Caco-2 (cell line): ENCODE data around the gene TENT5A. TPM values are rescaled to one million over a fixed set of nuclear protein-coding genes. Genes with fewer than 3 reads are reported as not detected.

Experiments used
- BruUV-seq: library from RNA; stranded (reverse); fragments of 400-500 nt; replicated peaks from 2 replicates; lab custom pipeline; 2021; lab: Mats Ljungman, UMichigan
- CTCF ChIA-PET: fragments of 300-600 bp; sonication (Branson Sonifier 250); formaldehyde crosslinking; loops from one replicate; lab custom pipeline; 2022; ENCODE audit warnings: antibody characterized with exemption; lab: Charles Lee
- POLR2A ChIA-PET: fragments of 300-600 bp; sonication (Branson Sonifier 250); formaldehyde crosslinking; loops from one replicate; lab custom pipeline; 2022; ENCODE audit warnings: antibody characterized with exemption; lab: Charles Lee
- DNase-seq, 2 experiments: peaks; one replicate each; pipeline versions ENCODE4 v3.0.0 to v3.0.0-alpha.2; 2020 to 2022
- H3K27me3 ChIP-seq: replicated peaks from 2 replicates; pipeline ENCODE4 v1.6.0; 2011; ENCODE audit warnings: low read length; ENCODE audit not compliant: control insufficient read depth, insufficient read depth
- H3K36me3 ChIP-seq: 2 replicates; pipeline ENCODE4 v1.5.1; 2011; ENCODE audit warnings: low read length; ENCODE audit not compliant: control insufficient read depth, insufficient read depth
- H3K4me1 ChIP-seq: fragments of 250-450 bp; sonication (Bioruptor Pico); 2 replicates; pipeline ENCODE4 v1.5.1; 2020; ENCODE audit warnings: mild to moderate bottlenecking
- H3K4me3 ChIP-seq: 2 replicates; pipeline ENCODE4 v1.5.1; 2011; ENCODE audit warnings: low read depth, mild to moderate bottlenecking, control low read depth, low read length
- H3K9me3 ChIP-seq: fragments of 250-450 bp; sonication (Bioruptor Pico); 2 replicates; pipeline ENCODE4 v1.5.1; 2020; ENCODE audit warnings: mild to moderate bottlenecking, moderate library complexity
- H3K27ac Mint-ChIP-seq: one replicate; pipeline ENCODE4 v1.8.0; 2022; ENCODE audit warnings: mixed read lengths; ENCODE audit not compliant: unreplicated experiment
- H3K27me3 Mint-ChIP-seq: one replicate; pipeline ENCODE4 v1.8.0; 2022; ENCODE audit warnings: mixed read lengths; ENCODE audit not compliant: insufficient read depth, unreplicated experiment
- H3K36me3 Mint-ChIP-seq: one replicate; pipeline ENCODE4 v1.8.0; 2022; ENCODE audit warnings: mild to moderate bottlenecking, mixed read lengths; ENCODE audit not compliant: insufficient read depth, unreplicated experiment
- H3K4me1 Mint-ChIP-seq: one replicate; pipeline ENCODE4 v1.8.0; 2022; ENCODE audit warnings: low read depth, mixed read lengths; ENCODE audit not compliant: unreplicated experiment
- H3K4me3 Mint-ChIP-seq: one replicate; pipeline ENCODE4 v1.8.0; 2022; ENCODE audit warnings: mild to moderate bottlenecking, moderate library complexity, mixed read lengths; ENCODE audit not compliant: unreplicated experiment
- H3K9me3 Mint-ChIP-seq: one replicate; pipeline ENCODE4 v1.8.0; 2022; ENCODE audit warnings: mixed read lengths; ENCODE audit not compliant: unreplicated experiment
- intact Hi-C: fragments of 100-400 bp; cut with micrococcal nuclease; formaldehyde crosslinking; loops from one replicate; pipeline ENCODE4 v1.10.0; 2022; ENCODE audit not compliant: unreplicated experiment
- total RNA-seq: library from RNA; stranded (reverse); gene quantifications from 2 replicates; pipeline ENCODE4 v1.2.3, GENCODE V29; 2022
- TF ChIP-seq, protein P1 (sequence below), 2 experiments: fragments of 200-600 bp in 1 of 2; IDR thresholded peaks; 1 replicate in 1 of 2; 2 replicates in 1 of 2; pipeline versions ENCODE4 v1.5.1 to v1.8.0; 2011 to 2022; ENCODE audit warnings: antibody characterized with exemption in 1 of 2, control low read depth in 1 of 2, inconsistent platforms in 1 of 2, low read depth in 1 of 2, low read length in 1 of 2, mild to moderate bottlenecking in 1 of 2, moderate library complexity in 1 of 2; ENCODE audit not compliant: insufficient read depth in 1 of 2, severe bottlenecking in 1 of 2, unreplicated experiment in 1 of 2

TENT5A gene
- total RNA-seq, 1 experiment from 2014 or later, result 45.0 TPM

DNA sequence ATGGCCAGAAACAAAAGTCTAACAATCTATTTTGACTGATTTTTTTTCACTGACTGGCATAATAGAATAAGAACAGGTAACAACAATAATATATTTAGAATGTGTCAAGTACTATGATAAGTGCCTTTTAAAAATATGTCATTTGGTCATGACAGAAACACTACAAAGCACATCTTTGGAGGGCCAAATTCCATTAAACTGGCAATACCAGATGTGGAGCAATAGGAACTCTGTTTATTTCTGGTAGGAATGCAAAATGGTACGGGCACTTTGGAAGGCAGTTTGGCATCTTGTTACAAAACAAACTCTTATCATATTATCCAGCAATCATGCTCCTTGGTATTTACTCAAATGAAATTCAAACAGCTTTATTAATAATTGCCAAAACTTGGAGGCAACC, 39.3 kb downstream of the TENT5A start:
- Mint-ChIP-seq H3K9me3 (no peaks in the 10 kb centered on the region), H3K4me3 (no peak overlapping the region), H3K36me3 (no peaks in the 10 kb centered on the region), H3K27me3 (no peaks in the 10 kb centered on the region), H3K27ac (no peak overlapping the region), H3K4me1 (no peaks in the 10 kb centered on the region)
- no peaks in the 10 kb centered on the region for H3K4me1 ChIP-seq
- H3K27me3 ChIP-seq, result no peaks in the 10 kb centered on the region
- H3K4me3 ChIP-seq, result no peak overlapping the region
- BruUV-seq, result no TSS peak
- CTCF ChIA-PET, result no interaction called here
- DNase-seq, result no peak
- H3K36me3 ChIP-seq, result no peaks in the 10 kb centered on the region
- TF ChIP-seq, protein P1, sequence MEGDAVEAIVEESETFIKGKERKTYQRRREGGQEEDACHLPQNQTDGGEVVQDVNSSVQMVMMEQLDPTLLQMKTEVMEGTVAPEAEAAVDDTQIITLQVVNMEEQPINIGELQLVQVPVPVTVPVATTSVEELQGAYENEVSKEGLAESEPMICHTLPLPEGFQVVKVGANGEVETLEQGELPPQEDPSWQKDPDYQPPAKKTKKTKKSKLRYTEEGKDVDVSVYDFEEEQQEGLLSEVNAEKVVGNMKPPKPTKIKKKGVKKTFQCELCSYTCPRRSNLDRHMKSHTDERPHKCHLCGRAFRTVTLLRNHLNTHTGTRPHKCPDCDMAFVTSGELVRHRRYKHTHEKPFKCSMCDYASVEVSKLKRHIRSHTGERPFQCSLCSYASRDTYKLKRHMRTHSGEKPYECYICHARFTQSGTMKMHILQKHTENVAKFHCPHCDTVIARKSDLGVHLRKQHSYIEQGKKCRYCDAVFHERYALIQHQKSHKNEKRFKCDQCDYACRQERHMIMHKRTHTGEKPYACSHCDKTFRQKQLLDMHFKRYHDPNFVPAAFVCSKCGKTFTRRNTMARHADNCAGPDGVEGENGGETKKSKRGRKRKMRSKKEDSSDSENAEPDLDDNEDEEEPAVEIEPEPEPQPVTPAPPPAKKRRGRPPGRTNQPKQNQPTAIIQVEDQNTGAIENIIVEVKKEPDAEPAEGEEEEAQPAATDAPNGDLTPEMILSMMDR (IDR thresholded peaks at IDR 0.05; ENCODE audit: insufficient read depth in 1 of 2, low read depth in 1 of 2, low read length in 1 of 2, severe bottlenecking in 1 of 2, unreplicated experiment in 1 of 2), result no peak
- intact Hi-C loops, result no loop called here
- POLR2A ChIA-PET, result no interaction called here
- H3K9me3 ChIP-seq, result no peaks in the 10 kb centered on the region

DNA sequence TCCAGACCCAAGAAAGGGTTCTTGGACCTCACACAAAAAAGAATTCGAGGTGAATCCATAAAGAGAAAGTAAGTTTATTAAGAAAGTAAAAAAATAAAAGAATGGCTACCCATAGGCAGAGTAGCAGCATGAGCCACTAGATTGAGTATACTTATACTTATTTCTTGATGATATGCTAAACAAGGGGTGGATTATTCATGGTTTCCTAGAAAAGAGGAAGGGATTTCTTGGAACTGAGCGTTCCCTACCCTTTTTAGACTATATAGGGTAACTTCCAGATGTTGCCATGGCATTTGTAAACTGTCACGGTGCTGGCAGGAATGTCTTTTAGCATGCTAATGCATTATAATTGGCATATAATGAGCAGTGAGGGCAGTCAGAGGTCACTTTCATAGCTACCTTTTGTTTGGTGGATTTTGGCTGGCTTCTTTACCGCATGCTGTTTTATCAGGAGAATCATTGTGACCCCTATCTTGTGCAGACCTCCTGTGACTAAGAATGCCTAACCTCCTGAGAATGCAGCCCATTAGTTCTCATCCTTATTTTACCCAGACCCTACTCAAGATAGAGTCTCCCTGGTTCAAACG, 44.3 kb downstream of the TENT5A start:
- Mint-ChIP-seq H3K9me3 (no peaks in the 10 kb centered on the region), H3K4me3 (no peak overlapping the region), H3K36me3 (no peaks in the 10 kb centered on the region), H3K27me3 (no peaks in the 10 kb centered on the region), H3K4me1 (no peaks in the 10 kb centered on the region), H3K27ac (no peak overlapping the region)
- Histone ChIP-seq H3K27me3 (no peaks in the 10 kb centered on the region), H3K9me3 (no peaks in the 10 kb centered on the region), H3K4me3 (no peak overlapping the region), H3K4me1 (no peaks in the 10 kb centered on the region), H3K36me3 (no peaks in the 10 kb centered on the region)
- intact Hi-C loops, result no loop called here
- CTCF ChIA-PET, result no interaction called here
- DNase-seq, result no peak
- POLR2A ChIA-PET, result no interaction called here
- TF ChIP-seq, protein P1 (IDR thresholded peaks at IDR 0.05; ENCODE audit: insufficient read depth in 1 of 2, low read depth in 1 of 2, low read length in 1 of 2, severe bottlenecking in 1 of 2, unreplicated experiment in 1 of 2), result no peak
- BruUV-seq, result no TSS peak

DNA sequence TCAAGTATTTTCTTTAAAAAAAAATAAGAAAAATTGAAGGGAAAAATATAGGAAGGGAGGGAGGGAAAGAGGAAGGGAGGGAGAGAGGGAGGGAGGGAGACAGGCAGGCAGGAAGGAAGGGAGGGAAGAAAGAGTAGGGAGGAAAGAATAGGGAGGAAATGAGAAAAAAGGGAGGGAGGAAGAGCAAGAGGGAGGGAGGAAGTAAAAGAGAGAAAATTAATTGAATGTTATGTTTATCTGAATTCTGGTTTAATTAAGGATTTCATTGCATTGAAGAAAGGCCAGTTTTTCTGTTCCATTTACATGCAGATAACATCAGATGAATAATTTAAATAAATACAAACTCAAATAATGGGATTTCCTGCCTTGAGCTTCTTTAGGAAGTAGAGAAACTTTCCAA, 47.8 kb downstream of the TENT5A start:
- TF ChIP-seq, protein P1 (IDR thresholded peaks at IDR 0.05; ENCODE audit: insufficient read depth in 1 of 2, low read depth in 1 of 2, low read length in 1 of 2, severe bottlenecking in 1 of 2, unreplicated experiment in 1 of 2), result no peak
- Mint-ChIP-seq H3K36me3 (no peaks in the 10 kb centered on the region), H3K4me3 (no peak overlapping the region), H3K9me3 (no peaks in the 10 kb centered on the region), H3K4me1 (no peaks in the 10 kb centered on the region), H3K27ac (no peak overlapping the region), H3K27me3 (no peaks in the 10 kb centered on the region)
- Histone ChIP-seq H3K9me3 (no peaks in the 10 kb centered on the region), H3K4me3 (no peak overlapping the region), H3K36me3 (no peaks in the 10 kb centered on the region), H3K4me1 (0 out of 2 replicates have a peak, but pooled peaks cover 6% of the 10 kb centered on the region), H3K27me3 (no peaks in the 10 kb centered on the region)
- POLR2A ChIA-PET, result no interaction called here
- no TSS peak for BruUV-seq
- CTCF ChIA-PET, result no interaction called here
- DNase-seq, result no peak
- intact Hi-C loops, result no loop called here
